Measurements from ENCODE around the gene SERPINA3.

- TF ChIP-seq CTCF (IDR thresholded peaks at IDR 0.05) (no peak), POLR2A (IDR thresholded peaks at IDR 0.05) (no peak)
Observed at GRCh38 chr14:94571395-94571794, 40.8 kb upstream of the SERPINA3 start.

Data from testis (tissue), 2 donors.